Tibial nerve (tissue), 4 donors: ENCODE measurements around the gene GPX2. TPM values are rescaled to one million over a fixed set of nuclear protein-coding genes. Genes with fewer than 3 reads are reported as not detected.

ENCODE experiments used
- DNase-seq, 2 donors: peaks; one replicate each; pipeline ENCODE4 v3.0.0-alpha.2; 2019; ENCODE audit warnings: low spot score in 2 of 2
- H3K27ac ChIP-seq, 4 donors: fragments of 200-600 bp; sonication (generic) in 3 of 4; one replicate each; pipeline ENCODE4 v1.5.1; 2017 to 2019; ENCODE audit warnings: mild to moderate bottlenecking in 1 of 4
- H3K27me3 ChIP-seq, 2 donors: fragments of 200-600 bp; sonication (generic) in 1 of 2; one replicate each; pipeline versions ENCODE4 v1.5.1 to v1.6.0; 2017 to 2019
- H3K36me3 ChIP-seq, 3 donors: fragments of 200-600 bp; sonication (generic); one replicate each; pipeline ENCODE4 v1.5.1; 2018 to 2019
- H3K4me1 ChIP-seq, 4 donors: fragments of 200-600 bp; sonication (generic) in 3 of 4; one replicate each; pipeline ENCODE4 v1.5.1; 2017 to 2019
- H3K4me3 ChIP-seq, 4 donors: fragments of 200-600 bp; sonication (generic) in 3 of 4; one replicate each; pipeline ENCODE4 v1.5.1; 2017 to 2019; ENCODE audit warnings: mild to moderate bottlenecking in 1 of 4, moderate library complexity in 1 of 4
- H3K9me3 ChIP-seq, 4 donors: fragments of 200-600 bp; sonication (generic) in 3 of 4; one replicate each; pipeline ENCODE4 v1.5.1; 2017 to 2019
- EP300 ChIP-seq, 2 donors: sonication (generic); formaldehyde crosslinking; IDR thresholded peaks; one replicate each; pipeline ENCODE4 v1.6.1; 2017; ENCODE audit warnings: antibody characterized with exemption in 2 of 2, mild to moderate bottlenecking in 1 of 2
- POLR2A ChIP-seq, 2 donors: fragments of 450-650 bp; IDR thresholded peaks; one replicate each; pipeline ENCODE4 v1.6.1; 2017; ENCODE audit warnings: antibody characterized with exemption in 2 of 2, mild to moderate bottlenecking in 2 of 2, moderate library complexity in 2 of 2
- WGBS, 2 donors: methylation state at CpG; one replicate each; pipeline ENCODE4 v1.1.5; 2018; 5-methylcytosine and 5-hydroxymethylcytosine counted together
- total RNA-seq, 4 donors: library from RNA; depleted of rRNA; stranded (reverse); fragments of >200 nt; gene quantifications; one replicate each; pipeline ENCODE4 v1.1.0, GENCODE V29; 2016
- TF ChIP-seq, protein P1 (sequence below), 5 experiments: fragments of 200-600 bp in 3 of 5; fragments of 450-650 bp in 2 of 5; sonication (generic) in 3 of 5; IDR thresholded peaks; one replicate each; pipeline ENCODE4 v1.5.1; 2016 to 2019; ENCODE audit warnings: antibody characterized with exemption in 5 of 5, mild to moderate bottlenecking in 3 of 5, moderate library complexity in 2 of 5

The GPX2 gene
- total RNA-seq, 4 donors from 2014 or later = not detected

DNA sequence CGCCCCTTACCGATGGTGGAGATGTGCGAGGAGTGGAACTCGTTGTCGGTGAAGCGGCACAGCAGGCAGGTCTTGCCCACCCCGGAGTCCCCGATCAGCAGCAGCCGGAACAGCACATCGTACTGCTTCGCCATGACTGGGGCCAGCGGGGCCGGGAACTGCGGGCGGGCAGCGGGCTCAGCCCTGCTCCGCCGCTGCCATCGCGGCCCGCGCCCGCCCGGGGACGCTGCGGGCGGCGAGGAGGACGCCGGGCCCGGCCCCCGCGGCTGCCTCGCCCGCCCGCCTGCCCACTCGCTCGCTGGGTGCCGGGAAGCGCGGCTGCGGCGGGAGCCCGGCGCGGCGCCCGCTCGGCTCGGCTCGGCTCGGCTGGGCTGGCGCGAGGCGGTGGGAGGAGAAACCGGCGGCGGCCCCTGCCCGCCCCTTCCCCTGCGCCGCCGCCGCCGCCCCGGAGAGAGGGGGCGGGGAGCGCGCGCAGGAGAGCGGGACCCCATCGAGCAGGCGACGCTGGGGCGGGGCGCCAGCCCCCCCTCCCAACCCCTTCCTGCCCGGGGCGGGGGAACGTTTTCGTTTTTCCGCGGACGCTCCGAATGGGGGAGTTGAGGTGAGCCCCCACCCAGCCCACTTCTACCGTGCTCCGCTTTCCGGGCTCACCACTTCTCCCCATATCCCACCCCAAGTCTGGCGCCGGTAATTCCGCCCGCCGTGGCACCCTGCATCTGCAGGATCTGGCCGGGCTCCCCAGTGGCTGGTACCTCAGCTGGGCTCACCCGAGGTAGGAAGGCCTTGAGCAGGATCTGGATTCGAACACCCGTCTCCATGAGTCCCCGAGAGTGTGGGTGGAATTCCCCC lies 29.6 kb upstream of the GPX2 start, which contains the start of gene RAB15:
Gene RAB15, minus strand, starts transcription at position 394 of the 849 bp plus-strand sequence. Its CDS starts 260 bp downstream, at position 134.
- Histone ChIP-seq H3K4me3 (peak within 1 kb of the TSS; percentile 46 to 77 (median 60)), H3K9me3 (no peaks in the 10 kb centered on the region), H3K36me3 (no peaks in the 10 kb centered on the region), H3K27ac (peak within 1 kb of the TSS in 2 of 4 donors; percentile 59 to 62), H3K4me1 (peaks cover 0 to 20% (median 10%) of the 10 kb centered on the region in 4 donors), H3K27me3 (peaks cover 0 to 12% of the 10 kb centered on the region in 2 donors)
- TF ChIP-seq, protein P1, sequence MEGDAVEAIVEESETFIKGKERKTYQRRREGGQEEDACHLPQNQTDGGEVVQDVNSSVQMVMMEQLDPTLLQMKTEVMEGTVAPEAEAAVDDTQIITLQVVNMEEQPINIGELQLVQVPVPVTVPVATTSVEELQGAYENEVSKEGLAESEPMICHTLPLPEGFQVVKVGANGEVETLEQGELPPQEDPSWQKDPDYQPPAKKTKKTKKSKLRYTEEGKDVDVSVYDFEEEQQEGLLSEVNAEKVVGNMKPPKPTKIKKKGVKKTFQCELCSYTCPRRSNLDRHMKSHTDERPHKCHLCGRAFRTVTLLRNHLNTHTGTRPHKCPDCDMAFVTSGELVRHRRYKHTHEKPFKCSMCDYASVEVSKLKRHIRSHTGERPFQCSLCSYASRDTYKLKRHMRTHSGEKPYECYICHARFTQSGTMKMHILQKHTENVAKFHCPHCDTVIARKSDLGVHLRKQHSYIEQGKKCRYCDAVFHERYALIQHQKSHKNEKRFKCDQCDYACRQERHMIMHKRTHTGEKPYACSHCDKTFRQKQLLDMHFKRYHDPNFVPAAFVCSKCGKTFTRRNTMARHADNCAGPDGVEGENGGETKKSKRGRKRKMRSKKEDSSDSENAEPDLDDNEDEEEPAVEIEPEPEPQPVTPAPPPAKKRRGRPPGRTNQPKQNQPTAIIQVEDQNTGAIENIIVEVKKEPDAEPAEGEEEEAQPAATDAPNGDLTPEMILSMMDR (IDR thresholded peaks at IDR 0.05) = no peak
- no peak for TF ChIP-seq POLR2A (IDR thresholded peaks at IDR 0.05)
- TF ChIP-seq EP300 (IDR thresholded peaks at IDR 0.05) = no peak
- no peak for DNase-seq
- 0 to 2% methylated on average over 21 to 32 of the region's 96 CpGs for WGBS, 2 donors

GRCh38 chr14:64971491-64971942 lies 29.0 kb upstream of the GPX2 start:
- Histone ChIP-seq H3K36me3 (no peaks in the 10 kb centered on the region), H3K4me1 (peaks cover 0 to 20% (median 10%) of the 10 kb centered on the region in 4 donors), H3K4me3 (peak overlapping the region; percentile 46 to 77 (median 56)), H3K27me3 (peaks cover 0 to 12% of the 10 kb centered on the region in 2 donors), H3K9me3 (no peaks in the 10 kb centered on the region), H3K27ac (peak overlapping the region in 2 of 4 donors; percentile 44 to 62)
- 2 to 5% methylated on average over 27 to 30 of the region's 31 CpGs for WGBS, 2 donors
- DNase-seq = no peak
- TF ChIP-seq POLR2A (IDR thresholded peaks at IDR 0.05) (no peak), EP300 (IDR thresholded peaks at IDR 0.05) (no peak)
- TF ChIP-seq, protein P1 (IDR thresholded peaks at IDR 0.05) = no peak

- peaks cover 0 to under 1% (median 0%) of the 10 kb centered on the region in 3 donors for H3K36me3 ChIP-seq
- peak overlapping the region in 2 of 4 donors; percentile 64 to 77 for H3K4me3 ChIP-seq
- H3K4me1 ChIP-seq = peaks cover 0 to 20% (median 10%) of the 10 kb centered on the region in 4 donors
- no peak for TF ChIP-seq POLR2A (IDR thresholded peaks at IDR 0.05)
- TF ChIP-seq, protein P1 (IDR thresholded peaks at IDR 0.05) = no peak
- TF ChIP-seq EP300 (IDR thresholded peaks at IDR 0.05) = no peak
- H3K9me3 ChIP-seq = no peaks in the 10 kb centered on the region
- 55 to 56% methylated on average over 8 of the region's 8 CpGs for WGBS, 2 donors
- H3K27me3 ChIP-seq = peaks cover 0 to 12% of the 10 kb centered on the region in 2 donors
- H3K27ac ChIP-seq = no peak overlapping the region
- no peak for DNase-seq
These were observed 28.4 kb upstream of the GPX2 start for GRCh38 chr14:64970776-64971477.

- H3K4me3 ChIP-seq = no peak overlapping the region
- WGBS, 2 donors = 81 to 89% methylated on average over 3 of the region's 3 CpGs
- H3K27me3 ChIP-seq = peaks cover 0 to 12% of the 10 kb centered on the region in 2 donors
- no peaks in the 10 kb centered on the region for H3K9me3 ChIP-seq
- H3K4me1 ChIP-seq = peaks cover 0 to 20% (median 10%) of the 10 kb centered on the region in 4 donors
- no peak overlapping the region for H3K27ac ChIP-seq
- peaks cover 0 to 7% (median 0%) of the 10 kb centered on the region in 3 donors for H3K36me3 ChIP-seq
- TF ChIP-seq POLR2A (IDR thresholded peaks at IDR 0.05) (no peak), EP300 (IDR thresholded peaks at IDR 0.05) (no peak)
- TF ChIP-seq, protein P1 (IDR thresholded peaks at IDR 0.05) = no peak
- DNase-seq = no peak
These were observed 27.5 kb upstream of the GPX2 start for GRCh38 chr14:64970041-64970440.
